ENCODE measurements around the gene SFXN1.

GRCh38 chr5:175573493-175574269 is 95.3 kb downstream of the SFXN1 start:
- TF ChIP-seq CTCF (IDR thresholded peaks at IDR 0.05), result no peak
- no peak for TF ChIP-seq POLR2A (IDR thresholded peaks at IDR 0.05)
